Kidney tubule cell (primary cell): Measurements from ENCODE around the gene SNTG2.
A peak's percentile ranks its signal among the peaks of the same experiment; 100 is the strongest.
"Not testable (repeated sequence)": the region's sequence is repeated elsewhere in the genome, so short reads cannot be mapped to it uniquely, and the experiment has no call there.

Experiments used
- DNase-seq: peaks from one replicate; pipeline ENCODE4 v3.0.0-alpha.2; 2018; ENCODE audit warnings: low spot score

The SNTG2 gene

GRCh38 chr2:1192121-1192520 lies 241.5 kb downstream of the SNTG2 start:
- no peak for DNase-seq

- DNase-seq, result no peak
These were observed 243.2 kb downstream of the SNTG2 start for GRCh38 chr2:1193801-1194200.

GRCh38 chr2:1203772-1204171 lies 253.1 kb downstream of the SNTG2 start:
- no peak for DNase-seq

- DNase-seq, result no peak
These were observed 255.2 kb downstream of the SNTG2 start for GRCh38 chr2:1205853-1206252.

- DNase-seq, result no peak
These were observed 257.4 kb downstream of the SNTG2 start for GRCh38 chr2:1207962-1208510.

- DNase-seq, result no peak
These were observed 257.9 kb downstream of the SNTG2 start for GRCh38 chr2:1208522-1208921.

- DNase-seq, result no peak
These were observed 258.6 kb downstream of the SNTG2 start for GRCh38 chr2:1209246-1209645.

- no peak for DNase-seq
These were observed 259.1 kb downstream of the SNTG2 start for GRCh38 chr2:1209761-1210160.

GRCh38 chr2:1210352-1210751 lies 259.7 kb downstream of the SNTG2 start:
- no peak for DNase-seq

- DNase-seq, result no peak
These were observed 269.4 kb downstream of the SNTG2 start for GRCh38 chr2:1219901-1220573.

GRCh38 chr2:1222056-1222455 lies 271.4 kb downstream of the SNTG2 start:
- DNase-seq, result no peak

GRCh38 chr2:1223791-1224190 lies 273.1 kb downstream of the SNTG2 start:
- DNase-seq, result no peak

- DNase-seq, result peak; percentile 39
These were observed 274.3 kb downstream of the SNTG2 start for GRCh38 chr2:1224901-1225300.

GRCh38 chr2:1226766-1227165 lies 276.1 kb downstream of the SNTG2 start:
- DNase-seq, result no peak

- DNase-seq, result peak; percentile 61
These were observed 276.7 kb downstream of the SNTG2 start for GRCh38 chr2:1227274-1227900.

GRCh38 chr2:1229596-1229995 lies 278.9 kb downstream of the SNTG2 start:
- DNase-seq, result not testable (repeated sequence)

GRCh38 chr2:1230155-1230893 lies 279.7 kb downstream of the SNTG2 start:
- no peak for DNase-seq

- peak; percentile 8 for DNase-seq
These were observed 280.9 kb downstream of the SNTG2 start for GRCh38 chr2:1231466-1232063.

- DNase-seq, result peak; percentile 83
These were observed 282.6 kb downstream of the SNTG2 start for GRCh38 chr2:1233281-1233680.

- peak; percentile 93 for DNase-seq
These were observed 284.2 kb downstream of the SNTG2 start for GRCh38 chr2:1234731-1235308.

GRCh38 chr2:1235806-1236205 lies 285.2 kb downstream of the SNTG2 start:
- no peak for DNase-seq

GRCh38 chr2:1236606-1237005 lies 286.0 kb downstream of the SNTG2 start:
- peak; percentile 20 for DNase-seq
